HepG2 (cell line): ENCODE data around the gene PGLYRP4. TPM values are rescaled to one million over a fixed set of nuclear protein-coding genes. Genes with fewer than 3 reads are reported as not detected.

Source experiments
- ATAC-seq: fragments of 200-7000 bp; cut with Tn5 transposase; 3 replicates; pipeline ENCODE4 v1.9.1; 2020; ENCODE audit warnings: mild to moderate bottlenecking, moderate library complexity
- BruUV-seq: library from RNA; stranded (reverse); fragments of 400-500 nt; replicated peaks from 2 replicates; lab custom pipeline; 2021; lab: Mats Ljungman, UMichigan
- CTCF ChIA-PET: fragments of 300-600 bp; formaldehyde crosslinking; extraction: SDS; loops from one replicate; lab custom pipeline; 2021; ENCODE audit warnings: low total read pairs, inconsistent platforms, low intra/inter-chr PET ratio; lab: Yijun Ruan, JAX
- POLR2A ChIA-PET: fragments of 350-600 bp; sonication (Branson Sonifier 250); formaldehyde crosslinking; loops from one replicate; lab custom pipeline; 2020; ENCODE audit warnings: antibody characterized with exemption, inconsistent platforms; lab: Yijun Ruan, JAX
- DNase-seq: peaks from one replicate; pipeline ENCODE4 v3.0.0-alpha.2; 2015; ENCODE audit warnings: low spot score
- FAIRE-seq: peaks from 3 replicates; lab custom pipeline; 2011; peaks lifted over from hg19 to GRCh38; lab: Jason Lieb, UNC
- H2AFZ ChIP-seq: one replicate; pipeline ENCODE4 v1.6.1; 2011; ENCODE audit warnings: low read length, inconsistent platforms
- H3K27ac ChIP-seq: fragments of 300-600 bp; 3 replicates; pipeline ENCODE4 v1.8.0; 2011; ENCODE audit warnings: mixed run types, mild to moderate bottlenecking, mixed read lengths, low read length, inconsistent platforms; ENCODE audit not compliant: insufficient read depth; ENCODE audit errors: extremely low read length
- H3K27me3 ChIP-seq, 2 experiments: fragments of 200-600 bp in 1 of 2; 2 replicates in 1 of 2; 3 replicates in 1 of 2; pipeline versions ENCODE4 v1.6.0 to v1.8.0; 2011; ENCODE audit warnings: low read length in 2 of 2, mild to moderate bottlenecking in 2 of 2, moderate library complexity in 2 of 2, inconsistent platforms in 1 of 2; ENCODE audit not compliant: insufficient read depth in 2 of 2, control insufficient read depth in 1 of 2
- H3K36me3 ChIP-seq, 2 experiments: fragments of 200-600 bp in 1 of 2; replicated peaks in 1 of 2; 2 replicates in 1 of 2; 3 replicates in 1 of 2; pipeline versions ENCODE4 v1.5.1 to v1.8.0; 2011; ENCODE audit warnings: low read length in 2 of 2, inconsistent platforms in 1 of 2; ENCODE audit not compliant: insufficient read depth in 2 of 2, control insufficient read depth in 1 of 2
- H3K4me1 ChIP-seq: 2 replicates; pipeline ENCODE4 v1.5.1; 2012; ENCODE audit warnings: low read length, inconsistent platforms; ENCODE audit not compliant: insufficient read depth
- H3K4me2 ChIP-seq: 2 replicates; pipeline ENCODE4 v1.6.0; 2011; ENCODE audit warnings: low read depth, low read length, inconsistent platforms
- H3K4me3 ChIP-seq, 3 experiments: fragments of 200-600 bp in 1 of 3; sonication (generic), shearing (Covaris generic) in 1 of 3; replicated peaks in 1 of 3; 2 replicates each; pipeline ENCODE4 v1.5.1; 2011 to 2016; ENCODE audit warnings: low read length in 3 of 3, inconsistent platforms in 2 of 3, low read depth in 2 of 3, mild to moderate bottlenecking in 2 of 3, control low read depth in 1 of 3, mixed read lengths in 1 of 3; ENCODE audit not compliant: insufficient read depth in 1 of 3
- H3K79me2 ChIP-seq: one replicate; pipeline ENCODE4 v1.6.1; 2011; ENCODE audit warnings: low read length, inconsistent platforms; ENCODE audit not compliant: insufficient read depth
- H3K9ac ChIP-seq: 2 replicates; pipeline ENCODE4 v1.6.0; 2011; ENCODE audit warnings: mild to moderate bottlenecking, low read depth, low read length, inconsistent platforms; ENCODE audit not compliant: insufficient read depth
- H3K9me3 ChIP-seq: 2 replicates; pipeline ENCODE4 v1.5.1; 2012; ENCODE audit warnings: mild to moderate bottlenecking, low read length
- H4K20me1 ChIP-seq: 2 replicates; pipeline ENCODE4 v1.6.0; 2011; ENCODE audit warnings: inconsistent platforms, mild to moderate bottlenecking, low read length, moderate library complexity; ENCODE audit not compliant: insufficient read depth
- EZH2 ChIP-seq: conservative IDR thresholded peaks from 2 replicates; pipeline ENCODE4 v1.6.1; 2012; ENCODE audit warnings: mild to moderate bottlenecking, low read depth, low read length, moderate library complexity
- GTF3A ChIP-seq: sonication (generic); formaldehyde crosslinking; conservative IDR thresholded peaks from 2 replicates; pipeline ENCODE4 v1.4.0; 2020; ENCODE audit warnings: mild to moderate bottlenecking, missing genetic modification reagents
- GZF1 ChIP-seq: sonication (generic); formaldehyde crosslinking; IDR thresholded peaks from 2 replicates; pipeline ENCODE4 v1.5.1; 2020; ENCODE audit warnings: mild to moderate bottlenecking, missing genetic modification reagents
- PAF1 ChIP-seq: IDR thresholded peaks from 2 replicates; pipeline ENCODE4 v1.6.1; 2016; ENCODE audit warnings: missing genetic modification reagents, missing compliant biosample characterization
- RARG ChIP-seq: sonication (generic); formaldehyde crosslinking; IDR thresholded peaks from 2 replicates; pipeline ENCODE4 v1.4.0; 2020; ENCODE audit warnings: low read depth, mild to moderate bottlenecking, missing genetic modification reagents
- RFXAP ChIP-seq: sonication (generic); formaldehyde crosslinking; IDR thresholded peaks from 2 replicates; pipeline ENCODE4 v1.4.0; 2020; ENCODE audit warnings: missing genetic modification reagents, borderline replicate concordance
- SCMH1 ChIP-seq: sonication (generic); formaldehyde crosslinking; IDR thresholded peaks from 2 replicates; pipeline ENCODE4 v1.9.0; 2021; ENCODE audit warnings: missing genetic modification reagents, mild to moderate bottlenecking, borderline replicate concordance
- ZNF224 ChIP-seq: sonication (generic); formaldehyde crosslinking; IDR thresholded peaks from 2 replicates; pipeline ENCODE4 v1.5.0; 2020; ENCODE audit warnings: mild to moderate bottlenecking, missing genetic modification reagents
- ZNF766 ChIP-seq: sonication (generic); formaldehyde crosslinking; IDR thresholded peaks from 2 replicates; pipeline ENCODE4 v1.5.0; 2020; ENCODE audit warnings: missing genetic modification reagents, borderline replicate concordance
- WGBS: methylation state at CpG from one replicate; pipeline ENCODE4 v1.1.6; 2017; ENCODE audit warnings: low lambda C conversion rate; 5-methylcytosine and 5-hydroxymethylcytosine counted together
- in situ Hi-C: cut with HindIII; loops from 2 replicates; pipeline ENCODE4 v1.10.0; 2017; ENCODE audit warnings: low pct_unique_long_range_greater_than_20kb; ENCODE audit not compliant: extremely low pct_ligation_motif_present
- intact Hi-C: fragments of 100-400 bp; cut with micrococcal nuclease; formaldehyde crosslinking; loops from one replicate; pipeline ENCODE4 v1.10.0; 2022; ENCODE audit not compliant: unreplicated experiment
- polyA plus RNA-seq, 8 experiments: library from polyadenylated mRNA; depleted of rRNA in 3 of 8; stranded (reverse) in 7 of 8; unstranded in 1 of 8; fragments of >200 nt; fragmentation: Illumina TruSeq in 4 of 8; extraction: Trizol in 4 of 8; gene quantifications; 2 replicates each; pipeline versions ENCODE4 v1.2.1 to v1.2.3, GENCODE V29; 2011 to 2016; ENCODE audit warnings: low read depth in 4 of 8, missing spikeins in 1 of 8, mixed read lengths in 1 of 8; ENCODE audit not compliant: insufficient read depth in 1 of 8
- total RNA-seq, 5 experiments: library from RNA; depleted of rRNA; stranded (reverse); fragments of >200 nt; fragmentation: Illumina TruSeq; extraction: Trizol; gene quantifications; 2 replicates each; pipeline ENCODE4 v1.2.3, GENCODE V29; 2016; ENCODE audit warnings: low read depth in 1 of 5
- TF ChIP-seq, protein P1 (sequence below), 2 experiments: sonication (generic) in 1 of 2; formaldehyde crosslinking in 1 of 2; IDR thresholded peaks; 2 replicates each; pipeline versions ENCODE4 v1.6.1 to v1.9.0; 2014 to 2022; ENCODE audit warnings: antibody characterized with exemption in 1 of 2, borderline replicate concordance in 1 of 2, inconsistent platforms in 1 of 2, low read depth in 1 of 2, missing genetic modification reagents in 1 of 2
- TF ChIP-seq, protein P2 (sequence below): IDR thresholded peaks from 2 replicates; pipeline ENCODE4 v1.6.1; 2016; ENCODE audit warnings: missing genetic modification reagents, missing compliant biosample characterization
- TF ChIP-seq, protein P3 (sequence below): sonication (generic); formaldehyde crosslinking; IDR thresholded peaks from 2 replicates; pipeline ENCODE4 v1.5.0; 2020; ENCODE audit warnings: mild to moderate bottlenecking, missing genetic modification reagents, moderate library complexity
- TF ChIP-seq, protein P4 (sequence below): IDR thresholded peaks from 2 replicates; pipeline ENCODE4 v1.6.1; 2016; ENCODE audit warnings: low read depth, control low read depth

The PGLYRP4 gene
- total and polyA plus RNA-seq, 2 of the 13 experiments (the other 11 are each of a cell fraction or from before 2014, with no cell fraction given): not detected

DNA sequence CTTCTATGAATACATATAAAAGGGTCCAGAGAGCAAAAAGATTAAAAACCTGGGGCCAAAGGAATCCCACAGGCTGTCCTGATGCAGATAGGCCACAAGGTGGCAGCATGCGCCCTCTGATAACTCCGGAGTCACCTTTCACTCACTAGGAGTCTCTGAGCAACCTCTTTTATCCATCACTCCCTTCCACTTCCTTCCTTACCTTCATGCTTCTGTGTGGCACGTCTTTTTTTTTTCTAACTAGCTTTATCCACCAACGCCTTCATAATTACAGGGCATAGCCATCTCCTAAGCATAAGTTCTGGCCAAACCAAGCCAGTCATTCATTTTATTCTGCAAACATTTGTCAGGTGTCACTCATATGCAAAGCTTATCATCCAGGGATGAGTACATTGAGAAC, 3.9 kb upstream of the PGLYRP4 start (continued):
- TF ChIP-seq, protein P1, sequence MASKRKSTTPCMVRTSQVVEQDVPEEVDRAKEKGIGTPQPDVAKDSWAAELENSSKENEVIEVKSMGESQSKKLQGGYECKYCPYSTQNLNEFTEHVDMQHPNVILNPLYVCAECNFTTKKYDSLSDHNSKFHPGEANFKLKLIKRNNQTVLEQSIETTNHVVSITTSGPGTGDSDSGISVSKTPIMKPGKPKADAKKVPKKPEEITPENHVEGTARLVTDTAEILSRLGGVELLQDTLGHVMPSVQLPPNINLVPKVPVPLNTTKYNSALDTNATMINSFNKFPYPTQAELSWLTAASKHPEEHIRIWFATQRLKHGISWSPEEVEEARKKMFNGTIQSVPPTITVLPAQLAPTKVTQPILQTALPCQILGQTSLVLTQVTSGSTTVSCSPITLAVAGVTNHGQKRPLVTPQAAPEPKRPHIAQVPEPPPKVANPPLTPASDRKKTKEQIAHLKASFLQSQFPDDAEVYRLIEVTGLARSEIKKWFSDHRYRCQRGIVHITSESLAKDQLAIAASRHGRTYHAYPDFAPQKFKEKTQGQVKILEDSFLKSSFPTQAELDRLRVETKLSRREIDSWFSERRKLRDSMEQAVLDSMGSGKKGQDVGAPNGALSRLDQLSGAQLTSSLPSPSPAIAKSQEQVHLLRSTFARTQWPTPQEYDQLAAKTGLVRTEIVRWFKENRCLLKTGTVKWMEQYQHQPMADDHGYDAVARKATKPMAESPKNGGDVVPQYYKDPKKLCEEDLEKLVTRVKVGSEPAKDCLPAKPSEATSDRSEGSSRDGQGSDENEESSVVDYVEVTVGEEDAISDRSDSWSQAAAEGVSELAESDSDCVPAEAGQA (IDR thresholded peaks at IDR 0.05; ENCODE audit: low read depth): no peak
- TF ChIP-seq, protein P1 (CRISPR knock-in tag; IDR thresholded peaks at IDR 0.05; ENCODE audit: borderline replicate concordance): no peak

DNA sequence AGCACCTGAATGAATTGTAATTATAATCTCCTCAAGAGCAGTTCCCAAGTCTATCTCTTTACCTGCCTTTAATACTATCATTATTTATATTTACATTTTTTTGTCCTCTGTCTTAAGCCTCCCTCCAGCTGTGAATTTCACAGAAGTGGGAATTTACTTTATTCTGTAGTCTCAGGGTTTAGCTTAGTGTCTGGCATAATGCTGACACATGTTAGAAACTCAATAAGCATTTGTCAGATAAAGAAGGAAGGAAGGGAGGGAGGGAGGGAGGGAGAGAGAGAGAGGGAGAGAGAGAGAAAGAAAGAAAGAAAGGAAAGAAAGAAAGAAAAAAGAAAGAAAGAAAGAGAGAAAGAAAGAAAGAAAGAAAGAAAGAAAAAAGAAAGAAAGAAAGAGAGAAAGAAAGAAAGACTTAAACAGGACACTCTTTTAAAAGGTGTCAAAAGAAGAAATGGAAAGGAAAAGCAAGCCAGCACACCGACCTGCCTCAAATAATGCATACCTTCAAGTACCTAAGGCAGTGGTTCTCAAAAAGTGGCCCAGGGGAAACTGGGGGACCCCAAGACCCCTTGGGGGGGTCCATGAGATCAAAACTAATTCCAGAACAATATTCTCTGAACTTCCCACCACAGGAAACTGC, 1.8 kb upstream of the PGLYRP4 start:
- no peaks in the 10 kb centered on the region for H3K36me3 ChIP-seq
- intact Hi-C loops (no loop called here), in situ Hi-C loops (no loop called here)
- no peak for DNase-seq
- no TSS peak for BruUV-seq
- H3K27ac ChIP-seq: no peak overlapping the region
- no peak for FAIRE-seq
- no peaks in the 10 kb centered on the region for H3K79me2 ChIP-seq
- POLR2A ChIA-PET: no interaction called here
- no peak overlapping the region for H3K9ac ChIP-seq
- H3K4me2 ChIP-seq: no peak overlapping the region
- H3K4me1 ChIP-seq: no peaks in the 10 kb centered on the region
- H3K27me3 ChIP-seq: peaks cover 1 to 6% of the 10 kb centered on the region in 2 experiments; a peak in 3 of 5 replicates
- no peak for ATAC-seq
- CTCF ChIA-PET: no interaction called here
- peaks cover 5% of the 10 kb centered on the region for H4K20me1 ChIP-seq
- H3K9me3 ChIP-seq: no peaks in the 10 kb centered on the region
- WGBS: 0% methylated on average over 1 of the region's 1 CpG
- H3K4me3 ChIP-seq: no peak overlapping the region
- H2AFZ ChIP-seq: no peak overlapping the region
- TF ChIP-seq EZH2 (no peak), GTF3A (CRISPR knock-in tag) (no peak), GZF1 (CRISPR knock-in tag) (no peak), RFXAP (CRISPR knock-in tag) (no peak), ZNF766 (no peak), ZNF224 (CRISPR knock-in tag) (no peak), RARG (CRISPR knock-in tag) (no peak), SCMH1 (no peak), PAF1 (CRISPR knock-in tag) (no peak)
- TF ChIP-seq, protein P2, sequence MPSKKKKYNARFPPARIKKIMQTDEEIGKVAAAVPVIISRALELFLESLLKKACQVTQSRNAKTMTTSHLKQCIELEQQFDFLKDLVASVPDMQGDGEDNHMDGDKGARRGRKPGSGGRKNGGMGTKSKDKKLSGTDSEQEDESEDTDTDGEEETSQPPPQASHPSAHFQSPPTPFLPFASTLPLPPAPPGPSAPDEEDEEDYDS (CRISPR knock-in tag): no peak
- TF ChIP-seq, protein P3, sequence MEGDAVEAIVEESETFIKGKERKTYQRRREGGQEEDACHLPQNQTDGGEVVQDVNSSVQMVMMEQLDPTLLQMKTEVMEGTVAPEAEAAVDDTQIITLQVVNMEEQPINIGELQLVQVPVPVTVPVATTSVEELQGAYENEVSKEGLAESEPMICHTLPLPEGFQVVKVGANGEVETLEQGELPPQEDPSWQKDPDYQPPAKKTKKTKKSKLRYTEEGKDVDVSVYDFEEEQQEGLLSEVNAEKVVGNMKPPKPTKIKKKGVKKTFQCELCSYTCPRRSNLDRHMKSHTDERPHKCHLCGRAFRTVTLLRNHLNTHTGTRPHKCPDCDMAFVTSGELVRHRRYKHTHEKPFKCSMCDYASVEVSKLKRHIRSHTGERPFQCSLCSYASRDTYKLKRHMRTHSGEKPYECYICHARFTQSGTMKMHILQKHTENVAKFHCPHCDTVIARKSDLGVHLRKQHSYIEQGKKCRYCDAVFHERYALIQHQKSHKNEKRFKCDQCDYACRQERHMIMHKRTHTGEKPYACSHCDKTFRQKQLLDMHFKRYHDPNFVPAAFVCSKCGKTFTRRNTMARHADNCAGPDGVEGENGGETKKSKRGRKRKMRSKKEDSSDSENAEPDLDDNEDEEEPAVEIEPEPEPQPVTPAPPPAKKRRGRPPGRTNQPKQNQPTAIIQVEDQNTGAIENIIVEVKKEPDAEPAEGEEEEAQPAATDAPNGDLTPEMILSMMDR: no peak
- TF ChIP-seq, protein P4, sequence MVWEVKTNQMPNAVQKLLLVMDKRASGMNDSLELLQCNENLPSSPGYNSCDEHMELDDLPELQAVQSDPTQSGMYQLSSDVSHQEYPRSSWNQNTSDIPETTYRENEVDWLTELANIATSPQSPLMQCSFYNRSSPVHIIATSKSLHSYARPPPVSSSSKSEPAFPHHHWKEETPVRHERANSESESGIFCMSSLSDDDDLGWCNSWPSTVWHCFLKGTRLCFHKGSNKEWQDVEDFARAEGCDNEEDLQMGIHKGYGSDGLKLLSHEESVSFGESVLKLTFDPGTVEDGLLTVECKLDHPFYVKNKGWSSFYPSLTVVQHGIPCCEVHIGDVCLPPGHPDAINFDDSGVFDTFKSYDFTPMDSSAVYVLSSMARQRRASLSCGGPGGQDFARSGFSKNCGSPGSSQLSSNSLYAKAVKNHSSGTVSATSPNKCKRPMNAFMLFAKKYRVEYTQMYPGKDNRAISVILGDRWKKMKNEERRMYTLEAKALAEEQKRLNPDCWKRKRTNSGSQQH (CRISPR knock-in tag): no peak
